Endothelial cell (in vitro differentiated cells): ENCODE data around the gene TPPP3. TPM values are rescaled to one million over a fixed set of nuclear protein-coding genes. Genes with fewer than 3 reads are reported as not detected.
"Not testable (repeated sequence)": the region's sequence is repeated elsewhere in the genome, so short reads cannot be mapped to it uniquely, and the experiment has no call there.

Experiments used
- DNase-seq: peaks from one replicate; pipeline ENCODE4 v3.0.0; 2021; ENCODE audit warnings: low spot score
- H3K27ac Mint-ChIP-seq: one replicate; pipeline ENCODE4 v1.8.0; 2021; ENCODE audit warnings: mixed read lengths, inconsistent platforms; ENCODE audit not compliant: unreplicated experiment
- H3K27me3 Mint-ChIP-seq: one replicate; pipeline ENCODE4 v1.8.0; 2021; ENCODE audit warnings: mild to moderate bottlenecking, moderate library complexity, mixed read lengths, inconsistent platforms; ENCODE audit not compliant: unreplicated experiment
- H3K36me3 Mint-ChIP-seq: one replicate; pipeline ENCODE4 v1.8.0; 2021; ENCODE audit warnings: mild to moderate bottlenecking, low read depth, mixed read lengths, inconsistent platforms; ENCODE audit not compliant: unreplicated experiment
- H3K4me1 Mint-ChIP-seq: one replicate; pipeline ENCODE4 v1.8.0; 2021; ENCODE audit warnings: mild to moderate bottlenecking, mixed read lengths, inconsistent platforms; ENCODE audit not compliant: unreplicated experiment
- H3K4me3 Mint-ChIP-seq: one replicate; pipeline ENCODE4 v1.8.0; 2021; ENCODE audit warnings: mild to moderate bottlenecking, mixed read lengths, inconsistent platforms; ENCODE audit not compliant: unreplicated experiment
- H3K9me3 Mint-ChIP-seq: one replicate; pipeline ENCODE4 v1.8.0; 2021; ENCODE audit warnings: mixed read lengths, inconsistent platforms; ENCODE audit not compliant: unreplicated experiment
- total RNA-seq: library from RNA; stranded (reverse); fragmentation: NEBNext Ultra II Directional; extraction: Animal tissue kit (Norgen Biotek cat#: 25700); gene quantifications from one replicate; pipeline ENCODE4 v1.2.1, GENCODE V29; 2021; ENCODE audit not compliant: unreplicated experiment
- TF ChIP-seq, protein P1 (sequence below): fragments of 200-600 bp; sonication (generic); IDR thresholded peaks from one replicate; pipeline ENCODE4 v1.5.0; 2021; ENCODE audit warnings: antibody characterized with exemption; ENCODE audit not compliant: unreplicated experiment

Gene TPPP3
- total RNA-seq, 1 donor from 2014 or later: 1.1 TPM

DNA sequence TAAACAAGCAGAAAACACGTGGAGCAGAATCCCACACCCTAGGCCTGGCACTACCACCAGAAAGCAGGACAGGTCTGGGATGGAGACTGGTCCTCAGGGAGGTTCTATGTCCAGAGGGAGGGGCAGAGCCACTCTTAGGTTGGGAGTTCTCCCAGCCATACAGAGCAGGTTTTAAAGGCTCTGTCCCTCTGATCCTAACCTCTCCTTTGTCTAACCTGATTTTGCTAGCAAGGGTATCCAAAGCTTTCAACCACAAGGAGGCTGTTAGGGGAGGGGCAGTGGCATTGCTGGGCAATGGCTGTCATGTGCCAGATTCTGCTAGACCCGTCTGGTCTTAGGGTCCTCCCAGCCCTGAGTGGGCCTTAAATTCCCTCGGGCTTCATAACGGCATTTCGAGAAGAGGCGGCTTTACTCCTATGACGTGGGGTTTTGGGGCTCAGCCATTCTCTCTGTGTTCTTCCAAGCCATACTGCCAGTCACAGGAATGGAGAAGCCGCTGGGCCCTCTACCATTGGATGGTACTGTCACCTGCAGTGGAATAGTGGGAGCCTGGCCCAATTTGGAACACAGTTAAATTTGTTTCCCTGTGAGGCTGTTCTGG, 5.7 kb downstream of the TPPP3 start:
- DNase-seq: no peak
- Mint-ChIP-seq H3K4me3 (no peak overlapping the region), H3K27ac (no peak overlapping the region), H3K9me3 (no peaks in the 10 kb centered on the region), H3K36me3 (peaks cover 27% of the 10 kb centered on the region), H3K27me3 (peaks cover 20% of the 10 kb centered on the region), H3K4me1 (peaks cover 3% of the 10 kb centered on the region)
- TF ChIP-seq, protein P1, sequence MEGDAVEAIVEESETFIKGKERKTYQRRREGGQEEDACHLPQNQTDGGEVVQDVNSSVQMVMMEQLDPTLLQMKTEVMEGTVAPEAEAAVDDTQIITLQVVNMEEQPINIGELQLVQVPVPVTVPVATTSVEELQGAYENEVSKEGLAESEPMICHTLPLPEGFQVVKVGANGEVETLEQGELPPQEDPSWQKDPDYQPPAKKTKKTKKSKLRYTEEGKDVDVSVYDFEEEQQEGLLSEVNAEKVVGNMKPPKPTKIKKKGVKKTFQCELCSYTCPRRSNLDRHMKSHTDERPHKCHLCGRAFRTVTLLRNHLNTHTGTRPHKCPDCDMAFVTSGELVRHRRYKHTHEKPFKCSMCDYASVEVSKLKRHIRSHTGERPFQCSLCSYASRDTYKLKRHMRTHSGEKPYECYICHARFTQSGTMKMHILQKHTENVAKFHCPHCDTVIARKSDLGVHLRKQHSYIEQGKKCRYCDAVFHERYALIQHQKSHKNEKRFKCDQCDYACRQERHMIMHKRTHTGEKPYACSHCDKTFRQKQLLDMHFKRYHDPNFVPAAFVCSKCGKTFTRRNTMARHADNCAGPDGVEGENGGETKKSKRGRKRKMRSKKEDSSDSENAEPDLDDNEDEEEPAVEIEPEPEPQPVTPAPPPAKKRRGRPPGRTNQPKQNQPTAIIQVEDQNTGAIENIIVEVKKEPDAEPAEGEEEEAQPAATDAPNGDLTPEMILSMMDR: no peak

GRCh38 chr16:67386861-67387455, 6.3 kb downstream of the TPPP3 start:
- TF ChIP-seq, protein P1: no peak
- no peak for DNase-seq
- no peak overlapping the region for H3K4me3 Mint-ChIP-seq
- peaks cover 3% of the 10 kb centered on the region for H3K4me1 Mint-ChIP-seq
- H3K27me3 Mint-ChIP-seq: peaks cover 14% of the 10 kb centered on the region
- H3K36me3 Mint-ChIP-seq: peaks cover 27% of the 10 kb centered on the region
- no peak overlapping the region for H3K27ac Mint-ChIP-seq
- H3K9me3 Mint-ChIP-seq: no peaks in the 10 kb centered on the region

GRCh38 chr16:67384778-67385510, 8.4 kb downstream of the TPPP3 start:
- Mint-ChIP-seq H3K4me1 (no peaks in the 10 kb centered on the region), H3K36me3 (peaks cover 22% of the 10 kb centered on the region), H3K9me3 (no peaks in the 10 kb centered on the region), H3K27me3 (peaks cover 8% of the 10 kb centered on the region), H3K27ac (no peak overlapping the region), H3K4me3 (peak overlapping the region; percentile 17)
- no peak for DNase-seq
- TF ChIP-seq, protein P1: no peak

- Mint-ChIP-seq H3K4me1 (no peaks in the 10 kb centered on the region), H3K9me3 (no peaks in the 10 kb centered on the region), H3K36me3 (peaks cover 19% of the 10 kb centered on the region), H3K27ac (no peak overlapping the region), H3K27me3 (peaks cover 6% of the 10 kb centered on the region), H3K4me3 (no peak overlapping the region)
- DNase-seq: no peak
- TF ChIP-seq, protein P1: no peak
Observed at GRCh38 chr16:67383284-67383683, 10.0 kb downstream of the TPPP3 start.

DNA sequence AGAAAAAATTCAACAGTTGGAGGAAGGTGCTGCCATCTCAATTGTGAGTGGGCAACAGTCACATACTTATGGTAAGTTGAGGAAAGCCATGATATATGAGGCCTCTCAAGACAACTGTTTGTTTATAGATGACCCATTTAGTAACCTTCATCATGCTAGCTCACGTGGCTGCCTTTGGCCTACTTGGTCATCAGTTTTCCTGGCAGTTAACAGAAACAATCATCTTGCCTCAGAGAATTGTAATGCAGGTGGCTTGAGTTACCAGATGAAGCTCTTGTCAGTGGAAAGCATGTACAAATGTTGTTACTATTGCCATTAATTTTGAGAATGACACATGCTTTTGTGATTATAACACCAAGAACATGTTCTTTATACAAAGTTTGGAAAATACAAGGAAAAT, 14.7 kb downstream of the TPPP3 start:
- Mint-ChIP-seq H3K4me1 (peaks cover 3% of the 10 kb centered on the region), H3K36me3 (no peaks in the 10 kb centered on the region), H3K27ac (no peak overlapping the region), H3K27me3 (no peaks in the 10 kb centered on the region), H3K9me3 (no peaks in the 10 kb centered on the region), H3K4me3 (no peak overlapping the region)
- no peak for DNase-seq
- TF ChIP-seq, protein P1: no peak

- not testable (repeated sequence) for DNase-seq, H3K36me3 Mint-ChIP-seq, H3K4me3 Mint-ChIP-seq, H3K9me3 Mint-ChIP-seq, H3K4me1 Mint-ChIP-seq, H3K27ac Mint-ChIP-seq, H3K27me3 Mint-ChIP-seq
Observed at GRCh38 chr16:67376012-67376411, 17.3 kb downstream of the TPPP3 start.
